Naive thymus-derived CD8-positive, alpha-beta T cell (primary cell): ENCODE measurements around the gene MRPL46. TPM values are rescaled to one million over a fixed set of nuclear protein-coding genes. Genes with fewer than 3 reads are reported as not detected.

ENCODE experiments used
- ATAC-seq, 2 donors: fragments of 150-1000 bp; cut with Tn5 transposase in 1 of 2; sonication (Bioruptor Pico), chemical (Tn5 transposase) in 1 of 2; 1 replicate in 1 of 2; 2 replicates in 1 of 2; pipeline ENCODE4 v1.10.0; 2021; ENCODE audit warnings: mild to moderate bottlenecking in 2 of 2, moderate library complexity in 2 of 2
- POLR2A ChIA-PET: fragments of 350-600 bp; sonication (Branson Sonifier 250); formaldehyde crosslinking; loops from one replicate; lab custom pipeline; 2021; ENCODE audit warnings: antibody characterized with exemption; lab: Charles Lee
- DNase-seq, 10 donors: peaks; one replicate each; pipeline versions ENCODE4 v3.0.0 to v3.0.0-alpha.2; 2020 to 2022
- H3K27ac Mint-ChIP-seq, 10 donors: one replicate each; pipeline ENCODE4 v1.8.0; 2020 to 2022; ENCODE audit warnings: mild to moderate bottlenecking in 10 of 10, mixed read lengths in 10 of 10, moderate library complexity in 4 of 10, inconsistent platforms in 1 of 10
- H3K27me3 Mint-ChIP-seq, 5 donors: one replicate each; pipeline ENCODE4 v1.8.0; 2021 to 2022; ENCODE audit warnings: mixed read lengths in 5 of 5
- H3K36me3 Mint-ChIP-seq, 3 donors: one replicate each; pipeline ENCODE4 v1.8.0; 2020 to 2022; ENCODE audit warnings: mixed read lengths in 3 of 3, mild to moderate bottlenecking in 2 of 3, inconsistent platforms in 1 of 3
- H3K4me1 Mint-ChIP-seq, 4 donors: one replicate each; pipeline ENCODE4 v1.8.0; 2021 to 2022; ENCODE audit warnings: mixed read lengths in 4 of 4
- H3K4me3 Mint-ChIP-seq, 10 donors: one replicate each; pipeline ENCODE4 v1.8.0; 2020 to 2022; ENCODE audit warnings: mild to moderate bottlenecking in 10 of 10, mixed read lengths in 10 of 10, moderate library complexity in 6 of 10, inconsistent platforms in 1 of 10
- H3K9me3 Mint-ChIP-seq, 9 donors: one replicate each; pipeline ENCODE4 v1.8.0; 2020 to 2022; ENCODE audit warnings: mixed read lengths in 9 of 9, mild to moderate bottlenecking in 3 of 9, inconsistent platforms in 1 of 9, moderate library complexity in 1 of 9
- polyA plus RNA-seq, 3 donors: library from polyadenylated mRNA; unstranded; fragments of 300-500 nt; fragmentation: Illumina TruSeq; gene quantifications; one replicate each; pipeline ENCODE4 v1.2.3, GENCODE V29; 2021
- total RNA-seq, 8 experiments: library from RNA in 2 of 8; stranded (reverse) in 2 of 8; gene quantifications; one replicate each; pipeline ENCODE4 v1.2.3 and lab custom pipeline; 2021 to 2026

MRPL46 gene
- total and polyA plus RNA-seq, 5 experiments from 2014 or later: 30.3 to 61.6 (median 41.6) TPM

DNA sequence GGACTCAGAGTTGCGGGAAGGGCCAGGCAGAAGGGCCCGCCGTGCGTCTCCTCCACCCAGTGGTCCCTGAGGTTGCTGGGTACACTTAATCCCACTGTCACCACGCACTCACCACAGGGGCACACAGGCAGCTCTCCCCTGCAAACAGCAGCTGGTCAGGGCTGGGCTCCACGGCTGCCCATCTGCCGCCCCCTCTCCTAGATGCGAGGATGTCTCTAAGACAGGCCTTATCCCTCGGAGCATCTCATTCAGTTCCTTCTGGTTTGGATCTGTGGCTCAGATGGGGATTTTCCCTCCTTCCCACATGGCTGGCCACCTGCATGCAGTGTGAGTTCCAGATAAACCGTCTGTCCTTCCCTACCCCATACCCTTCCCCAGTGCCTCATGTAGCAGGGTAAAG, 26.7 kb upstream of the MRPL46 start:
- H3K27me3 Mint-ChIP-seq: no peaks in the 10 kb centered on the region
- no peak overlapping the region for H3K27ac Mint-ChIP-seq
- ATAC-seq (no peak), DNase-seq (no peak)
- POLR2A ChIA-PET: interaction anchor here (0.7 kb wide), 1 partner anchor 15 kb away, joined by 5 read pairs; no protein-coding TSS in a partner anchor
- H3K4me3 Mint-ChIP-seq: no peak overlapping the region
- H3K36me3 Mint-ChIP-seq: peaks cover 0 to 17% (median 2%) of the 10 kb centered on the region in 3 donors
- peaks cover 0 to 5% (median 0%) of the 10 kb centered on the region in 4 donors for H3K4me1 Mint-ChIP-seq
- H3K9me3 Mint-ChIP-seq: no peaks in the 10 kb centered on the region

GRCh38 chr15:88491158-88491557, 24.0 kb upstream of the MRPL46 start:
- POLR2A ChIA-PET: no interaction called here
- DNase-seq: no peak
- H3K27ac Mint-ChIP-seq: no peak overlapping the region
- H3K27me3 Mint-ChIP-seq: no peaks in the 10 kb centered on the region
- peaks cover 0 to 11% (median 2%) of the 10 kb centered on the region in 3 donors for H3K36me3 Mint-ChIP-seq
- no peaks in the 10 kb centered on the region for H3K9me3 Mint-ChIP-seq
- H3K4me3 Mint-ChIP-seq: no peak overlapping the region
- ATAC-seq: no peak
- H3K4me1 Mint-ChIP-seq: peaks cover 0 to 7% (median 0%) of the 10 kb centered on the region in 4 donors

GRCh38 chr15:88490036-88490435, 22.8 kb upstream of the MRPL46 start:
- H3K27me3 Mint-ChIP-seq: no peaks in the 10 kb centered on the region
- no peaks in the 10 kb centered on the region for H3K9me3 Mint-ChIP-seq
- H3K4me3 Mint-ChIP-seq: no peak overlapping the region
- ATAC-seq: no peak
- H3K36me3 Mint-ChIP-seq: peaks cover 0 to 9% (median 2%) of the 10 kb centered on the region in 3 donors
- H3K27ac Mint-ChIP-seq: no peak overlapping the region
- DNase-seq: no peak
- H3K4me1 Mint-ChIP-seq: peaks cover 0 to 9% (median 0%) of the 10 kb centered on the region in 4 donors
- POLR2A ChIA-PET: no interaction called here

GRCh38 chr15:88489321-88489720, 22.1 kb upstream of the MRPL46 start:
- ATAC-seq (no peak), DNase-seq (no peak)
- peaks cover 0 to 5% (median 2%) of the 10 kb centered on the region in 3 donors for H3K36me3 Mint-ChIP-seq
- H3K4me1 Mint-ChIP-seq: peaks cover 0 to 9% (median 0%) of the 10 kb centered on the region in 4 donors
- POLR2A ChIA-PET: no interaction called here
- H3K27ac Mint-ChIP-seq: no peak overlapping the region
- H3K27me3 Mint-ChIP-seq: no peaks in the 10 kb centered on the region
- H3K4me3 Mint-ChIP-seq: no peak overlapping the region
- no peaks in the 10 kb centered on the region for H3K9me3 Mint-ChIP-seq

- Mint-ChIP-seq H3K4me1 (peaks cover 0 to 9% (median 0%) of the 10 kb centered on the region in 4 donors), H3K36me3 (peaks cover 0 to 3% (median 0%) of the 10 kb centered on the region in 3 donors), H3K4me3 (no peak overlapping the region), H3K9me3 (no peaks in the 10 kb centered on the region), H3K27ac (no peak overlapping the region), H3K27me3 (no peaks in the 10 kb centered on the region)
- ATAC-seq (no peak), DNase-seq (no peak)
- POLR2A ChIA-PET: no interaction called here
These were observed 20.8 kb upstream of the MRPL46 start for GRCh38 chr15:88487796-88488523.

- Mint-ChIP-seq H3K4me3 (no peak overlapping the region), H3K27me3 (peaks cover 0 to under 1% (median 0%) of the 10 kb centered on the region in 5 donors), H3K9me3 (no peaks in the 10 kb centered on the region), H3K36me3 (peaks cover 0 to 3% (median 3%) of the 10 kb centered on the region in 3 donors), H3K27ac (no peak overlapping the region), H3K4me1 (peaks cover 0 to 9% (median 0%) of the 10 kb centered on the region in 4 donors)
- no peak for DNase-seq
- ATAC-seq: no peak
- POLR2A ChIA-PET: no interaction called here
These were observed 20.1 kb upstream of the MRPL46 start for GRCh38 chr15:88487178-88487795.

DNA sequence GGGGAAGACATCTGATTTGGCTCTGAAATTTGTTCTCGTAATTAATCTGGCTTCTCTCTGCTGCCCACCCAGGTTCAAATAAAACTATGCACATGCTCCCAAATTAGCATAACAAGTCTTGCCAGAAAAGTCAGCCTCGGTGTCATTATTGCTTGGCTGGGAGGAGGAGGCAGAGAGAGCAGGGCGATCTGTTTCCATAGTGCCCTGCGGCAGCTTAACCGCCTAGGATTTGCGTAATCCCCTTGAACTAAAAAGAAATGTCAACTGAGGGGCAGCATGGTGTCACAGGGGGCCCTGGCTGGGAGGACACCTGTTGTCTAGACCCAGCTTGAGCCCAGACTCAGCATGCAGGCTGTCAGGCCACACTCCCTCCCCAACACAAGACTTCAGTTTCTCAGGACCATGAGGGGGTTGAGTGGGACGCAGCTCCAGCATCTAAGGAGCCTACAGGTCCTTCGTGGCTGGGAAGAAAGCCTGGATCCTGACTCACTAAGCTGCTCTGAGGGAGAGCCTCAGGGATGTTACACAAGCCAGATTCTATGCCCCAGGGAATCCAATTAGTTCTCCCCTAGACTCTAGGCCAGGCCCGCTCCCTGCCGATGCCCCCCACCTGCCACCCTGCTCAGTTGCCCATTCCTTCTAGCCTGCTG, 17.6 kb upstream of the MRPL46 start:
- Mint-ChIP-seq H3K27ac (no peak overlapping the region), H3K9me3 (no peaks in the 10 kb centered on the region), H3K36me3 (peaks cover 0 to 5% (median under 1%) of the 10 kb centered on the region in 3 donors), H3K27me3 (peaks cover 0 to 2% (median 0%) of the 10 kb centered on the region in 5 donors), H3K4me3 (no peak overlapping the region), H3K4me1 (peaks cover 0 to 8% (median 0%) of the 10 kb centered on the region in 4 donors)
- DNase-seq (no peak), ATAC-seq (no peak)
- POLR2A ChIA-PET: no interaction called here

- Mint-ChIP-seq H3K9me3 (no peaks in the 10 kb centered on the region), H3K27ac (no peak overlapping the region), H3K27me3 (peaks cover 0 to 2% (median 0%) of the 10 kb centered on the region in 5 donors), H3K4me3 (no peak overlapping the region), H3K36me3 (peaks cover 0 to 19% (median 7%) of the 10 kb centered on the region in 3 donors), H3K4me1 (peaks cover 0 to 5% (median 0%) of the 10 kb centered on the region in 4 donors)
- POLR2A ChIA-PET: no interaction called here
- ATAC-seq: no peak
- DNase-seq: no peak
These were observed 15.1 kb upstream of the MRPL46 start for GRCh38 chr15:88482263-88482662.

DNA sequence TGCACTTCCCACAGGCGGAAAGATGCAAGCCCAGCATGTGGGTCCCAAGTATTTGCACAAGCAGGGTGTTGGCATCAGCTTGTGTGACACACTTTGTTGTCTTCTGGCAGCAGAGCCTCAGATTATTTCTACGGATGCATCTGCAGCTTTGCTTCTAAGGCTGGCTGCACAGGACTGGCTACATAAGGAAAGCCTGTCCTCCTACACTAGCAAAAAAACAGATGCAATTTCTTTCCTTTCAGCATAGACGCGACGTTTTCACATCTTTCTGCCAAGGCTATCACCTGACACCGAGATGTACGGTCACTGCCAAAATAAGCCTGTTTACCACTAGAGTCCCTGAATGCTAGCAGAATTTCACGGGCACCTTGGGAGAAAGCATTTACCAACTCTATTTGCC, 13.8 kb upstream of the MRPL46 start:
- POLR2A ChIA-PET: no interaction called here
- Mint-ChIP-seq H3K4me3 (no peak overlapping the region), H3K9me3 (no peaks in the 10 kb centered on the region), H3K27ac (peak overlapping the region in 1 of 10 donors; percentile 42), H3K36me3 (peaks cover 0 to 28% (median 7%) of the 10 kb centered on the region in 3 donors), H3K4me1 (peaks cover 0 to 4% (median 0%) of the 10 kb centered on the region in 4 donors), H3K27me3 (peaks cover 0 to 2% (median 0%) of the 10 kb centered on the region in 5 donors)
- ATAC-seq: no peak
- no peak for DNase-seq

- Mint-ChIP-seq H3K36me3 (peaks cover 0 to 46% (median 12%) of the 10 kb centered on the region in 3 donors), H3K27me3 (peaks cover 0 to 2% (median 0%) of the 10 kb centered on the region in 5 donors), H3K27ac (peak overlapping the region in 1 of 10 donors; percentile 13), H3K9me3 (no peaks in the 10 kb centered on the region), H3K4me1 (peaks cover 0 to 2% (median 0%) of the 10 kb centered on the region in 4 donors), H3K4me3 (no peak overlapping the region)
- POLR2A ChIA-PET: interaction anchor here (2.1 kb wide), 1 partner anchor 12 kb away, joined by 6 read pairs; the partner anchor contains the start of genes MRPL46 and MRPS11
- DNase-seq: no peak
- ATAC-seq: no peak
These were observed 12.0 kb upstream of the MRPL46 start for GRCh38 chr15:88479169-88479568.

GRCh38 chr15:88477904-88478303, 10.7 kb upstream of the MRPL46 start:
- POLR2A ChIA-PET: interaction anchor here (2.1 kb wide), 1 partner anchor 11 kb away, joined by 6 read pairs; the partner anchor contains the start of genes MRPL46 and MRPS11
- Mint-ChIP-seq H3K27ac (no peak overlapping the region), H3K4me1 (peaks cover 0 to 2% (median 0%) of the 10 kb centered on the region in 4 donors), H3K9me3 (no peaks in the 10 kb centered on the region), H3K36me3 (peaks cover 0 to 54% (median 12%) of the 10 kb centered on the region in 3 donors), H3K27me3 (peaks cover 0 to 2% (median 0%) of the 10 kb centered on the region in 5 donors), H3K4me3 (no peak overlapping the region)
- no peak for DNase-seq
- ATAC-seq: no peak

DNA sequence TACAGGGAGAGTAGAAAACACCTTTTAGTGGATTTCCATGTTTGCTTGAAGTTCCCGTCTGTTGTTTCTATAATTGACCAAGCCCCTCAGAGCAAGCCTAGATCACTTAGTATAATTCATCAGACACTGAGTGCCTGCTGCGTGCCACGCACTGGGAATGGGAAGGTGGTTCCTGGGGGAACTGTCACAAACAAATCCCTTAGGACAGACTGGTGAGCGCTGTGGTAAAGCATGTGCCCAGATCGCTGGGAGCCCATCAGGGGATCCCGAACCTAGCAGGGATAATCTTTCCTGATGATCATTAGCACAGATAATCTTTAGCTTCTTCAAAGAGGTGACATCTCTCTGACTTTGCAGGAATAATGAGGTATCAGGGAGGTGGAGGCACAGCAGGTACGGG, 9.9 kb upstream of the MRPL46 start:
- peak overlapping the region in 1 of 10 donors; percentile 14 for H3K4me3 Mint-ChIP-seq
- POLR2A ChIA-PET: no interaction called here
- no peaks in the 10 kb centered on the region for H3K27me3 Mint-ChIP-seq
- ATAC-seq: no peak
- DNase-seq: no peak
- H3K9me3 Mint-ChIP-seq: no peaks in the 10 kb centered on the region
- H3K27ac Mint-ChIP-seq: no peak overlapping the region
- H3K36me3 Mint-ChIP-seq: peaks cover 0 to 61% (median 7%) of the 10 kb centered on the region in 3 donors
- peaks cover 0 to under 1% (median 0%) of the 10 kb centered on the region in 4 donors for H3K4me1 Mint-ChIP-seq
